GM23338 (cell line): ENCODE measurements around the gene LMNA. TPM values are rescaled to one million over a fixed set of nuclear protein-coding genes. Genes with fewer than 3 reads are reported as not detected.

ENCODE experiments used
- ATAC-seq: fragments of 200-7000 bp; cut with Tn5 transposase; 3 replicates; pipeline ENCODE4 v1.9.1; 2020
- DNase-seq: peaks from one replicate; pipeline ENCODE4 v3.0.0-alpha.2; 2015; ENCODE audit warnings: low spot score
- H2AFZ ChIP-seq: fragments of 200-600 bp; sonication (generic); 2 replicates; pipeline ENCODE4 v1.8.0; 2016; ENCODE audit warnings: antibody characterized with exemption, mild to moderate bottlenecking, moderate library complexity
- H3F3A ChIP-seq: fragments of 200-600 bp; sonication (generic); replicated peaks from 2 replicates; pipeline ENCODE4 v1.8.0; 2017; ENCODE audit warnings: antibody characterized with exemption, mixed run types, low read depth
- H3K27ac ChIP-seq: fragments of 200-600 bp; sonication (generic); 2 replicates; pipeline ENCODE4 v1.6.1; 2016; ENCODE audit warnings: low read depth
- H3K27me3 ChIP-seq: fragments of 200-600 bp; sonication (generic); 2 replicates; pipeline ENCODE4 v1.8.0; 2016; ENCODE audit warnings: mild to moderate bottlenecking, mixed run types, moderate library complexity; ENCODE audit not compliant: insufficient read depth
- H3K36me3 ChIP-seq: fragments of 200-600 bp; sonication (generic); 2 replicates; pipeline ENCODE4 v1.8.0; 2016; ENCODE audit warnings: mild to moderate bottlenecking; ENCODE audit not compliant: insufficient read depth
- H3K4me1 ChIP-seq: fragments of 200-600 bp; sonication (generic); 2 replicates; pipeline ENCODE4 v1.8.0; 2016; ENCODE audit warnings: mild to moderate bottlenecking, moderate library complexity; ENCODE audit not compliant: insufficient read depth
- H3K4me2 ChIP-seq: fragments of 200-600 bp; sonication (generic); 2 replicates; pipeline ENCODE4 v1.7.1; 2017; ENCODE audit warnings: mixed run types
- H3K4me3 ChIP-seq: fragments of 200-600 bp; sonication (generic); 2 replicates; pipeline ENCODE4 v1.6.1; 2016; ENCODE audit warnings: mixed run types
- H3K79me2 ChIP-seq: fragments of 200-600 bp; sonication (generic); replicated peaks from 2 replicates; pipeline ENCODE4 v1.8.0; 2017; ENCODE audit warnings: mild to moderate bottlenecking; ENCODE audit not compliant: insufficient read depth
- H3K9me2 ChIP-seq: fragments of 200-600 bp; sonication (generic); 2 replicates; pipeline ENCODE4 v1.8.0; 2017; ENCODE audit not compliant: insufficient read depth
- H4K20me1 ChIP-seq: fragments of 200-600 bp; sonication (generic); replicated peaks from 2 replicates; pipeline ENCODE4 v1.8.0; 2017; ENCODE audit warnings: mild to moderate bottlenecking; ENCODE audit not compliant: insufficient read depth
- H3K27ac Mint-ChIP-seq: 2 replicates; pipeline ENCODE4 v1.8.0; 2020; ENCODE audit warnings: inconsistent platforms, mild to moderate bottlenecking, moderate library complexity, mixed read lengths
- H3K27me3 Mint-ChIP-seq: 3 replicates; pipeline ENCODE4 v1.8.0; 2022; ENCODE audit warnings: low read depth, mild to moderate bottlenecking, moderate library complexity, mixed read lengths, inconsistent platforms; ENCODE audit not compliant: insufficient read depth, poor library complexity
- H3K36me3 Mint-ChIP-seq: 3 replicates; pipeline ENCODE4 v1.8.0; 2021; ENCODE audit warnings: low read depth, mild to moderate bottlenecking, inconsistent platforms, moderate library complexity, mixed read lengths
- H3K4me1 Mint-ChIP-seq: 3 replicates; pipeline ENCODE4 v1.8.0; 2020; ENCODE audit warnings: mild to moderate bottlenecking, inconsistent platforms, mixed read lengths
- H3K4me3 Mint-ChIP-seq: 3 replicates; pipeline ENCODE4 v1.8.0; 2021; ENCODE audit warnings: moderate library complexity, mild to moderate bottlenecking, inconsistent platforms, mixed read lengths
- H3K9me3 Mint-ChIP-seq: 3 replicates; pipeline ENCODE4 v1.8.0; 2020; ENCODE audit warnings: moderate library complexity, mild to moderate bottlenecking, inconsistent platforms, mixed read lengths
- CTCF ChIP-seq, 2 experiments: fragments of 200-600 bp in 1 of 2; sonication (generic) in 1 of 2; conservative IDR thresholded peaks; 2 replicates each; pipeline versions ENCODE4 v1.5.1 to v1.6.1; 2016 to 2017; ENCODE audit warnings: antibody characterized with exemption in 2 of 2, low read depth in 2 of 2, mild to moderate bottlenecking in 2 of 2, moderate library complexity in 1 of 2
- ZNF331 ChIP-seq: fragments of 250-450 bp; sonication (Bioruptor Pico); IDR thresholded peaks from 2 replicates; pipeline ENCODE4 v1.5.0; 2020; ENCODE audit warnings: low read depth, mild to moderate bottlenecking, moderate library complexity
- polyA plus RNA-seq: library from polyadenylated mRNA; unstranded; fragments of >200 nt; fragmentation: Nextera tagmentation; extraction: Ambion mirVana; gene quantifications from 2 replicates; pipeline ENCODE4 v1.2.1, GENCODE V29; 2016
- total RNA-seq: library from RNA; depleted of rRNA; stranded (reverse); fragments of >200 nt; shearing (Covaris generic); gene quantifications from 2 replicates; pipeline ENCODE4 v1.2.3, GENCODE V29; 2014
- TF ChIP-seq, protein P1 (sequence below): IDR thresholded peaks from 2 replicates; pipeline ENCODE4 v1.6.1; 2016; ENCODE audit warnings: antibody characterized with exemption

Gene LMNA
- total and polyA plus RNA-seq, 2 experiments from 2014 or later = 35.5 to 56.3 TPM

- Mint-ChIP-seq H3K27ac (no peak overlapping the region), H3K4me3 (no peak overlapping the region), H3K4me1 (peaks cover 25% of the 10 kb centered on the region), H3K27me3 (peaks cover 6% of the 10 kb centered on the region), H3K36me3 (peaks cover 12% of the 10 kb centered on the region; the same call in 2 of the 3 replicates), H3K9me3 (no peaks in the 10 kb centered on the region)
- peaks cover 6% of the 10 kb centered on the region; the same call in 1 of the 2 replicates for H4K20me1 ChIP-seq
- no peaks in the 10 kb centered on the region for H3K36me3 ChIP-seq
- H3K27me3 ChIP-seq = no peaks in the 10 kb centered on the region
- H3K27ac ChIP-seq = no peak overlapping the region
- H3K4me2 ChIP-seq = no peak overlapping the region
- peaks cover 16% of the 10 kb centered on the region for H3K4me1 ChIP-seq
- no peak overlapping the region for H3K4me3 ChIP-seq
- no peak for ATAC-seq
- no peaks in the 10 kb centered on the region for H3K9me2 ChIP-seq
- no peak overlapping the region for H2AFZ ChIP-seq
- DNase-seq = no peak
- peaks cover 13% of the 10 kb centered on the region for H3F3A ChIP-seq
- 0 out of 2 replicates have a peak, but pooled peaks cover 2% of the 10 kb centered on the region for H3K79me2 ChIP-seq
- TF ChIP-seq, protein P1, sequence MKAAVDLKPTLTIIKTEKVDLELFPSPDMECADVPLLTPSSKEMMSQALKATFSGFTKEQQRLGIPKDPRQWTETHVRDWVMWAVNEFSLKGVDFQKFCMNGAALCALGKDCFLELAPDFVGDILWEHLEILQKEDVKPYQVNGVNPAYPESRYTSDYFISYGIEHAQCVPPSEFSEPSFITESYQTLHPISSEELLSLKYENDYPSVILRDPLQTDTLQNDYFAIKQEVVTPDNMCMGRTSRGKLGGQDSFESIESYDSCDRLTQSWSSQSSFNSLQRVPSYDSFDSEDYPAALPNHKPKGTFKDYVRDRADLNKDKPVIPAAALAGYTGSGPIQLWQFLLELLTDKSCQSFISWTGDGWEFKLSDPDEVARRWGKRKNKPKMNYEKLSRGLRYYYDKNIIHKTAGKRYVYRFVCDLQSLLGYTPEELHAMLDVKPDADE = no peak
- no peak for TF ChIP-seq CTCF (conservative IDR thresholded peaks at IDR 0.05; ENCODE audit: low read depth in 2 of 2)
Observed at GRCh38 chr1:156091610-156092009, 22.9 kb upstream of the LMNA start.

- Histone ChIP-seq H2AFZ (no peak overlapping the region), H3K4me1 (peaks cover 11% of the 10 kb centered on the region), H3K4me3 (no peak overlapping the region), H4K20me1 (peaks cover 6% of the 10 kb centered on the region; the same call in 1 of the 2 replicates), H3K79me2 (0 out of 2 replicates have a peak, but pooled peaks cover 2% of the 10 kb centered on the region), H3F3A (peaks cover 6% of the 10 kb centered on the region), H3K9me2 (no peaks in the 10 kb centered on the region), H3K4me2 (no peak overlapping the region), H3K36me3 (no peaks in the 10 kb centered on the region), H3K27me3 (no peaks in the 10 kb centered on the region), H3K27ac (peak overlapping the region; percentile 84)
- H3K9me3 Mint-ChIP-seq = no peaks in the 10 kb centered on the region
- no peak overlapping the region for H3K4me3 Mint-ChIP-seq
- ATAC-seq (peak; percentile 29), DNase-seq (no peak)
- no peak overlapping the region for H3K27ac Mint-ChIP-seq
- peaks cover 9% of the 10 kb centered on the region; the same call in 2 of the 3 replicates for H3K36me3 Mint-ChIP-seq
- TF ChIP-seq CTCF (conservative IDR thresholded peaks at IDR 0.05; ENCODE audit: low read depth in 2 of 2) (peak in 1 of 2 experiments; percentile 28; a peak in 2 of 4 replicates), ZNF331 (CRISPR knock-in tag) (no peak)
- H3K27me3 Mint-ChIP-seq = peaks cover 7% of the 10 kb centered on the region
- H3K4me1 Mint-ChIP-seq = peaks cover 19% of the 10 kb centered on the region
Observed at GRCh38 chr1:156095906-156096508, 18.5 kb upstream of the LMNA start.
